NCI-H1930 (cell line): ENCODE results near the gene FAM181A.

Experiments
- DNase-seq, 2 experiments: peaks; one replicate each; lab custom pipeline; 2025; lab: John Stamatoyannopoulos, UW

Gene FAM181A

DNA sequence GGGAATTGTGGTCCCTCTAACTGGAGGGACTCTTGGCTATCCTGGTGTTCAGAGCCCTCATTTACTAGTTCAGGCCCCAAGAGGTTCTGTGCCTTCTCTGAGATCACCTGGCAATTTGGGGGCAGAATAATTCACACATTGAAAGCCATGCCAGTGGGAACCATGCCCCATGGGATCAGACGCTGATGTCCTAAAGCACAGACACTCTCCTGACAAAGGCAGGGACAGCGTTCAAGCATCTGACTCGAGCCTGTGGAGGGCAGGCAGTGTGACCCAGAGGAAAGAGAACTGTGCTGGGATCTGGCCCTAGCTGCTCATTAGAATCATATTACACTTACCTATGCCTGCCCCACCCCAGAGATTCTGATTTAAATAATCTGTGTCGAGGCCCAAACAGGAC is 51.6 kb downstream of the FAM181A start:
- no peak for DNase-seq
